PC-9 (cell line): Measurements from ENCODE around the gene KCNG1.

Source experiments
- CTCF ChIP-seq: fragments of 200-600 bp; sonication (generic); conservative IDR thresholded peaks from 2 replicates; pipeline ENCODE4 v1.6.1; 2017; ENCODE audit warnings: mixed run types, antibody characterized with exemption, mild to moderate bottlenecking, moderate library complexity
- EZH2 ChIP-seq: fragments of 200-600 bp; sonication (generic); IDR thresholded peaks from 2 replicates; pipeline ENCODE4 v1.8.0; 2017; ENCODE audit warnings: antibody characterized with exemption, low read depth

- TF ChIP-seq CTCF, result peak; percentile 89
- TF ChIP-seq EZH2, result no peak
Measured at GRCh38 chr20:51014797-51015722, 7.8 kb downstream of the KCNG1 start.
